SK-MEL-5 (cell line): ENCODE results near the gene ANKRD55. TPM values are rescaled to one million over a fixed set of nuclear protein-coding genes. Genes with fewer than 3 reads are reported as not detected.
"Not testable (repeated sequence)": the region's sequence is repeated elsewhere in the genome, so short reads cannot be mapped to it uniquely, and the experiment has no call there.

ENCODE experiments used
- DNase-seq: peaks from one replicate; pipeline ENCODE4 v3.0.0-alpha.2; 2016; ENCODE audit warnings: low read depth, low spot score
- in situ Hi-C: cut with HindIII; loops from 2 replicates; pipeline ENCODE4 v1.10.0; 2016; ENCODE audit warnings: low sequenced_read_pairs, high pct_unique_total_duplicates, low pct_unique_long_range_greater_than_20kb
- polyA plus RNA-seq, 2 experiments: library from polyadenylated mRNA; depleted of rRNA; stranded (reverse); fragments of >200 nt; gene quantifications; 2 replicates each; pipeline ENCODE4 v1.2.3, GENCODE V29; 2015
- total RNA-seq: library from RNA; depleted of rRNA; stranded (reverse); fragments of >200 nt; shearing (Covaris generic); gene quantifications from 2 replicates; pipeline ENCODE4 v1.2.3, GENCODE V29; 2014; rRNA removed

ANKRD55 gene
- 0.08 TPM in 1 of 2 replicates, not detected in the other for total RNA-seq
- polyA plus RNA-seq (2015; cell fraction: cytosol; rRNA removed), result 0.14 and 0.28 TPM in 2 replicates
- 0.27 and 1.8 TPM in 2 replicates for polyA plus RNA-seq (2015; cell fraction: nucleus; rRNA removed)

GRCh38 chr5:56233230-56233629, at the start of gene ANKRD55:
TSS of gene ANKRD55 (minus strand) at chr5:56233330. CDS start at chr5:56232913, 417 bp downstream.
- in situ Hi-C loops, result no loop called here
- peak; percentile 26 for DNase-seq

- in situ Hi-C loops, result no loop called here
- DNase-seq, result no peak
These were observed 49.1 kb upstream of the ANKRD55 start for GRCh38 chr5:56282216-56282615.

DNA sequence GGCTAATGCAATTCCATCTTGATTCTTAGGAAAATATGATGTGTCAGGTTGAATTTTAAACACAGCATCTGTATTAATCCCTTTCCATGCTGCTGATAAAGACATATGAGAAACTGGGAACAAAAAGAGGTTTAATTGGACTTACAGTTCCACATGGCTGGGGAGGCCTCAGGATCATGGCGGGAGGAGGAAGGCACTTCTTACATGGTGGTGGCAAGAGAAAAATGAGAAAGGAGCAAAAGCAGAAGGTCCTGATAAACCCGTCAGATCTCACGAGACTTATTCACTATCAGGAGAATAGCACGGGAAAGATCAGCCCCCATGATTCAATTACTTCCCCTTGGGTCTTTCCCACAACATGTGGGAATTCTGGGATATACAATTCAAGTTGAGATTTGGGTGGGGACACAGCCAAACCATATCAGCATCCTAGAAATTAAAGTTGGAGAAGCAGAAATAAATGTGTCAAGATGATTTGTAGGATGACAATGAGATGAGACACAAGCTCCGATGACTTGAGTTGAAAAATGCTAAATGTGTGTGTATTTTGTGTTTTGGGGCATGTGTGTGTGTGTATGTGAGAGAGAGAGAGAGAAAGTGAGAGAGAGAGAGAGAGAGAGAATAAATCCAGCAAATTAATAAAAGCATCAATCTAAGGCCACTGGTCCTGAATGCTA, 48.5 kb upstream of the ANKRD55 start:
- DNase-seq, result no peak
- in situ Hi-C loops, result no loop called here

DNA sequence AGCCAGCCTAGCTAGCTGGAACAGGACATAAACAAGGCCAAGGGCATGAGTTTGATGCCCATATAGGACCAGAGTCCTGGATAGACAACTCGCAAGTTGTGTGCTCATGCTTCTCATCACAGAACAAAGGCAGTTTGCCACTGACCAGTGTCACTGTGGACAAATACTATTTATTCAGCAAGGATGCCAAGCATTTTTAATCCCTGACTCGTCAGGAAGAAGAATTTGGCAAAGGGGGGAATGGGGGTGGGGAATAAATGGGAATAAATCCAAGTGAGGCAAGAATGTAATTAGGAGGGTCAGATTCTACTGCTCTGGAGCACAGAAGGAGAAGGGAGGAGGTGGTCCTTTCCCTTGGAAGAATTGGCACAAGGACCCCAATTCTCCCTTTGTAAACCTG, 46.8 kb upstream of the ANKRD55 start:
- DNase-seq, result no peak
- in situ Hi-C loops, result no loop called here

GRCh38 chr5:56279291-56279690, 46.2 kb upstream of the ANKRD55 start:
- no peak for DNase-seq
- in situ Hi-C loops, result no loop called here

GRCh38 chr5:56278335-56278753, 45.2 kb upstream of the ANKRD55 start:
- in situ Hi-C loops, result no loop called here
- DNase-seq, result no peak

DNA sequence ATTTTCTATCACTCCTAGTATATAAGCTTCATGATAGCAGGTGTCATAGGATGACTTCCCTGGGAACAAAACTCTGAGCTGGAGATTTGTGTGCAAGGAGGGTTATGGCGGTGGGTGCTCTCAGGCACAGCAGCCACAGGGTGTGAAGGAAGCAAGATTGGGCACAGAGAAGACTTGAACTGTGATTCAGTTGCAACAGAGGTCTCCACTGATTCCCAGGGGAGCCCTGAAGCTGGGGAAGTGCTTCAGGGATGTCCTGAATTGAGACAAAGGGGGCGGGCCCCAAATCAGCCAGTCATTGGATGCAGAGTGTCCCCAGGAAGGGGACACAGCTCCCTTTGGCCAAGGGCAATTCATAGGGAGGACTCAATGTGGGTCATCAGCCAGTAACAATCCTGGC, 44.4 kb upstream of the ANKRD55 start:
- no peak for DNase-seq
- in situ Hi-C loops, result no loop called here

- in situ Hi-C loops, result no loop called here
- DNase-seq, result no peak
These were observed 40.3 kb upstream of the ANKRD55 start for GRCh38 chr5:56273376-56273955.

DNA sequence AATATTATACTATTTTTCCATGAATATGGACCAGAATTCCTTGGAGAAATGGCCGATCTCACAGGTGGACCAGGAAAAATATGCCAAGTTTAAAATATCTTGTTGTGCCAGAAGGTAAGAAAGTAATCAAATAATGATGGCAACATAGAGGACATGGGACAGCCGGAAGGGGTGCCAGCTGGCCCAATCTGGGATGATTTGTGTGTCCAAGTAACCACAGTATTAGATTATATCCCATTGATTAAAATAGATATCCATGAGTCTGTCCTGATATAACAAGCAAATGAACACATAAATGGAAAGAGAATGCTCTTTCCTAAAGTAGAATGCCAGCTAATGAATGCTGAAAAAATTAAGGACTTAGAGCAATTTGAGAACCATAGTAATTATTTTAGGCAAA, 39.6 kb upstream of the ANKRD55 start:
- in situ Hi-C loops, result no loop called here
- no peak for DNase-seq

- DNase-seq, result peak; percentile 92
- in situ Hi-C loops, result no loop called here
These were observed 37.6 kb upstream of the ANKRD55 start for GRCh38 chr5:56270568-56271392.

GRCh38 chr5:56270058-56270457, 36.9 kb upstream of the ANKRD55 start:
- in situ Hi-C loops, result no loop called here
- peak; percentile 58 for DNase-seq

DNA sequence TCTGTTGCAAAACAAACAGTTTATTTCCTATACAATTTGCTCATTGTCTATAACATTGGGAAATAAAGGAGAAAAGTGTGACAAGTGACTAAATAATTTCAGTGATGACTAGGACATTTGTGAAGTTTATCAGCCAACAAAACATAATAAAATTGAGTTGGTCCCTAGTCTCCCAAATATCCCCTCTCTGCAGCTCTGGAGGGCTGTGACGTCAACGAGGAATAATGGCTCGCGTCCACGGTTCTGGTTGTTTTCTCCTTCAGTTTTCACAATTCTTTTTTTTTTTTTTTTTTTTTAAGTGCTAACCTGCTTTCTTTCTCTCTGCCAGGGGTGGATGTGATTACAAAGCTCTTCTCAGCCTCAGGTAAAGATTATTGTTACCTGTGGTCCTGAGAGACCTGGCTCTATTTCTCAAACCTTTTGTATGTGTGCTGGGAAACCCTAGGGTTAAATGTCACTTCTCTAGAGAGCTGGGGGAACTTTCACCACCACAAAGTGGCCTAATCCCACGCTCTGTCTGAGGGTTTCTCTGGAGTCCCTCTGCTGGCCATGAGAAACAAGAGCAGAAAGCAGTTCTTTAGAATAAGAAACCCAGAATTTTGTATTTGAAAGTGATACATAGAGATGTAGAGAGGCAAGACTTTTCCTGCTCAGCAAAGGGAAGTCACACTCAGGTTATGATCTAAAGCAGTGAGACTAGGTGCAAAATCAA, 36.2 kb upstream of the ANKRD55 start:
- peak; percentile 76 for DNase-seq
- in situ Hi-C loops, result no loop called here

GRCh38 chr5:56268707-56269106, 35.6 kb upstream of the ANKRD55 start:
- DNase-seq, in situ Hi-C loops: not testable (repeated sequence)

GRCh38 chr5:56267856-56268255, 34.7 kb upstream of the ANKRD55 start:
- DNase-seq, result no peak

GRCh38 chr5:56264417-56265025, 31.4 kb upstream of the ANKRD55 start:
- DNase-seq, result peak; percentile 83
- in situ Hi-C loops, result no loop called here

More at GRCh38 chr5:56267856-56268255, 34.7 kb upstream of the ANKRD55 start:
- in situ Hi-C loops, result no loop called here

- DNase-seq, result no peak
- in situ Hi-C loops, result no loop called here
These were observed 29.1 kb upstream of the ANKRD55 start for GRCh38 chr5:56262279-56262678.

GRCh38 chr5:56259002-56259511, 25.9 kb upstream of the ANKRD55 start:
- in situ Hi-C loops, result no loop called here
- no peak for DNase-seq
